BJ (cell line): Measurements from ENCODE around the gene CLIC4. TPM values are rescaled to one million over a fixed set of nuclear protein-coding genes. Genes with fewer than 3 reads are reported as not detected.
A peak's percentile ranks its signal among the peaks of the same experiment; 100 is the strongest.

Source experiments
- CTCF ChIA-PET: fragments of 350-600 bp; formaldehyde crosslinking; extraction: SDS; loops from one replicate; lab custom pipeline; 2021; ENCODE audit warnings: antibody characterized with exemption, inconsistent platforms; lab: Yijun Ruan, JAX
- POLR2A ChIA-PET: fragments of 300-600 bp; sonication (Branson Sonifier 250); formaldehyde crosslinking; extraction: SDS; loops from one replicate; lab custom pipeline; 2021; ENCODE audit warnings: antibody characterized with exemption; lab: Charles Lee
- DNase-seq: peaks from one replicate; pipeline ENCODE4 v3.0.0-alpha.2; 2011; ENCODE audit warnings: low read depth
- H3K27me3 ChIP-seq: 2 replicates; pipeline ENCODE4 v1.6.0; 2011; ENCODE audit warnings: low read length; ENCODE audit not compliant: control insufficient read depth, insufficient read depth
- H3K36me3 ChIP-seq: 2 replicates; pipeline ENCODE4 v1.5.1; 2011; ENCODE audit warnings: low read length; ENCODE audit not compliant: control insufficient read depth, insufficient read depth
- H3K4me3 ChIP-seq: 2 replicates; pipeline ENCODE4 v1.5.1; 2011; ENCODE audit warnings: low read depth, mild to moderate bottlenecking, control low read depth, low read length
- CTCF ChIP-seq: IDR thresholded peaks from 2 replicates; pipeline ENCODE4 v1.5.1; 2011; ENCODE audit warnings: low read depth, mild to moderate bottlenecking, control low read depth, inconsistent platforms, low read length, moderate library complexity; ENCODE audit not compliant: insufficient read depth
- polyA plus RNA-seq: library from polyadenylated mRNA; depleted of rRNA; stranded (reverse); fragments of >200 nt; gene quantifications from 2 replicates; pipeline ENCODE4 v1.2.3, GENCODE V29; 2011

Gene CLIC4
- polyA plus RNA-seq, 1 experiment, result 275 TPM

- Histone ChIP-seq H3K27me3 (peaks cover 7% of the 10 kb centered on the region; the same call in 1 of the 2 replicates), H3K36me3 (no peaks in the 10 kb centered on the region), H3K4me3 (no peak overlapping the region)
- TF ChIP-seq CTCF, result no peak
- ChIA-PET CTCF (interaction anchor here (1.7 kb wide), 1 partner anchor 12 kb away, joined by 6 read pairs; no protein-coding TSS in a partner anchor), POLR2A (interaction anchor here (0.5 kb wide), 1 partner anchor 8 kb away, joined by 6 read pairs; no protein-coding TSS in a partner anchor)
- DNase-seq, result no peak
Observed at GRCh38 chr1:24859063-24860010, 114.1 kb downstream of the CLIC4 start.

- CTCF ChIA-PET, result interaction anchor here (0.8 to 1.7 kb wide), 3 partner anchors 12 to 38 kb away, joined by 3 to 6 read pairs (median 3); no protein-coding TSS in a partner anchor
Observed at GRCh38 chr1:24860841-24861240, 115.6 kb downstream of the CLIC4 start.

GRCh38 chr1:24861821-24862727 is 116.8 kb downstream of the CLIC4 start:
- ChIA-PET POLR2A (no interaction called here), CTCF (interaction anchor here (0.8 to 1.9 kb wide), 5 partner anchors 8 to 173 kb away, joined by 3 to 6 read pairs (median 3); no protein-coding TSS in a partner anchor)
- no peaks in the 10 kb centered on the region for H3K36me3 ChIP-seq
- no peak for DNase-seq
- peaks cover 11% of the 10 kb centered on the region; the same call in 1 of the 2 replicates for H3K27me3 ChIP-seq
- peak; percentile 15; the same call in 1 of the 2 replicates for TF ChIP-seq CTCF
- H3K4me3 ChIP-seq, result no peak overlapping the region

More at GRCh38 chr1:24860841-24861240, 115.6 kb downstream of the CLIC4 start:
- no peak for TF ChIP-seq CTCF
- DNase-seq, result no peak
- no peak overlapping the region for H3K4me3 ChIP-seq
- POLR2A ChIA-PET, result no interaction called here
- peaks cover 8% of the 10 kb centered on the region; the same call in 1 of the 2 replicates for H3K27me3 ChIP-seq
- no peaks in the 10 kb centered on the region for H3K36me3 ChIP-seq

GRCh38 chr1:24862775-24863483 is 117.7 kb downstream of the CLIC4 start:
- no peak for TF ChIP-seq CTCF
- Histone ChIP-seq H3K27me3 (peaks cover 15% of the 10 kb centered on the region), H3K4me3 (no peak overlapping the region), H3K36me3 (no peaks in the 10 kb centered on the region)
- no peak for DNase-seq
- CTCF ChIA-PET, result interaction anchor here (0.8 to 1.9 kb wide), 6 partner anchors 8 to 174 kb away, joined by 3 to 7 read pairs (median 4); no protein-coding TSS in a partner anchor
- POLR2A ChIA-PET, result no interaction called here
